HG03442 (cell line): ENCODE data around the gene FLT4.

Experiments used
- ATAC-seq: cut with Tn5 transposase; IDR thresholded peaks from one replicate; pipeline ENCODE4 v1.9.1; 2021; ENCODE audit warnings: mild to moderate bottlenecking, moderate library complexity; ENCODE audit not compliant: unreplicated experiment

FLT4 gene

GRCh38 chr5:180627386-180628120 lies 21.8 kb downstream of the FLT4 start:
- no peak for ATAC-seq

- no peak for ATAC-seq
Measured at GRCh38 chr5:180626661-180627385, 22.6 kb downstream of the FLT4 start.

GRCh38 chr5:180625791-180626660 lies 23.4 kb downstream of the FLT4 start:
- ATAC-seq, result no peak

- ATAC-seq, result no peak
Measured at GRCh38 chr5:180625125-180625790, 24.1 kb downstream of the FLT4 start.

GRCh38 chr5:180624587-180624986 lies 24.8 kb downstream of the FLT4 start:
- no peak for ATAC-seq

GRCh38 chr5:180623844-180624243 lies 25.6 kb downstream of the FLT4 start:
- no peak for ATAC-seq

GRCh38 chr5:180623411-180623834 lies 26.0 kb downstream of the FLT4 start:
- ATAC-seq, result no peak

- ATAC-seq, result no peak
Measured at GRCh38 chr5:180622910-180623309, 26.5 kb downstream of the FLT4 start.

- ATAC-seq, result no peak
Measured at GRCh38 chr5:180621311-180621710, 28.1 kb downstream of the FLT4 start.

GRCh38 chr5:180620014-180620413 lies 29.4 kb downstream of the FLT4 start:
- ATAC-seq, result no peak

GRCh38 chr5:180619563-180619915 lies 29.9 kb downstream of the FLT4 start:
- ATAC-seq, result no peak

- ATAC-seq, result peak; percentile 47
Measured at GRCh38 chr5:180618829-180619562, 30.4 kb downstream of the FLT4 start.

- no peak for ATAC-seq
Measured at GRCh38 chr5:180618487-180618828, 30.9 kb downstream of the FLT4 start.

- no peak for ATAC-seq
Measured at GRCh38 chr5:180613814-180614188, 35.6 kb downstream of the FLT4 start.

- no peak for ATAC-seq
Measured at GRCh38 chr5:180613188-180613813, 36.1 kb downstream of the FLT4 start.

- no peak for ATAC-seq
Measured at GRCh38 chr5:180612683-180613082, 36.7 kb downstream of the FLT4 start.

GRCh38 chr5:180611140-180611850 lies 38.1 kb downstream of the FLT4 start:
- no peak for ATAC-seq

- no peak for ATAC-seq
Measured at GRCh38 chr5:180609817-180610550, 39.4 kb downstream of the FLT4 start.

GRCh38 chr5:180609386-180609785 lies 40.0 kb downstream of the FLT4 start:
- no peak for ATAC-seq
